ENCODE results near the gene SMG1.
"Not testable (repeated sequence)": the region's sequence is repeated elsewhere in the genome, so short reads cannot be mapped to it uniquely, and the experiment has no call there.

DNA sequence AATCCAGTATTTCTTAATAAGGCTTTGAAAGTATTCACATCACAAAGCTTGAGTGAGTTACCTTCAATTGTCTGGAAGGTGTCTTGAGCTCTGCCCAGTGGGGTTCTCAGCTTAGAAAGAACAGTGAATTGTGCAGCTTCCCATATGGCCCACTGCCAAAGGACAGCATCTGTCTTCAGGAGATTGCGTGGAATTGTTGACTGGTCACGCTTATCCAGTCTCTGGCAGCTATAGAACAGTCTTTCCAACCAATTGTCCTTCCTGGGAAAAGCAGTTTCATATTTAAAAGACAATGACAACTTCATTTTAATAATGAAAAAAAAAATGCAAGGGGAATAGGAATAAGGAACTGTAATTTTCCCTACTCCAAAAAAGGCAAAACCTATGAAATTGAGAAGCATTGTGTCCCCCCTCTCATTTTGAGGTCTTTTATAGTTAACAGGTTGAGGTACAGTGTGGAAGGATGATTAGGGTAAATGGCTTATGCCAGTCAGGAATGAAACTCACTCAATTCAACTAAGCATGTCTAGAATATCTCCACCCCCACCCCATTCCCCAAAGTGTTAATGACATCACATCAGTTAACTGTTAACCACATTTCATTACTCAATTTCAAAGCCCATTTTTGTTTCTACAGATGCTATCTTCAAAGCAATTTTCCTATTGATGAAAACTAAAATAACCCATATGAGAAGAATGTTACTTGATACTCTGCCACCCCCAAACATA is 57.0 kb downstream of the SMG1 start:
- TF ChIP-seq, protein P1, sequence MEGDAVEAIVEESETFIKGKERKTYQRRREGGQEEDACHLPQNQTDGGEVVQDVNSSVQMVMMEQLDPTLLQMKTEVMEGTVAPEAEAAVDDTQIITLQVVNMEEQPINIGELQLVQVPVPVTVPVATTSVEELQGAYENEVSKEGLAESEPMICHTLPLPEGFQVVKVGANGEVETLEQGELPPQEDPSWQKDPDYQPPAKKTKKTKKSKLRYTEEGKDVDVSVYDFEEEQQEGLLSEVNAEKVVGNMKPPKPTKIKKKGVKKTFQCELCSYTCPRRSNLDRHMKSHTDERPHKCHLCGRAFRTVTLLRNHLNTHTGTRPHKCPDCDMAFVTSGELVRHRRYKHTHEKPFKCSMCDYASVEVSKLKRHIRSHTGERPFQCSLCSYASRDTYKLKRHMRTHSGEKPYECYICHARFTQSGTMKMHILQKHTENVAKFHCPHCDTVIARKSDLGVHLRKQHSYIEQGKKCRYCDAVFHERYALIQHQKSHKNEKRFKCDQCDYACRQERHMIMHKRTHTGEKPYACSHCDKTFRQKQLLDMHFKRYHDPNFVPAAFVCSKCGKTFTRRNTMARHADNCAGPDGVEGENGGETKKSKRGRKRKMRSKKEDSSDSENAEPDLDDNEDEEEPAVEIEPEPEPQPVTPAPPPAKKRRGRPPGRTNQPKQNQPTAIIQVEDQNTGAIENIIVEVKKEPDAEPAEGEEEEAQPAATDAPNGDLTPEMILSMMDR (IDR thresholded peaks at IDR 0.05 in 4 of 5, conservative IDR thresholded peaks at IDR 0.05 in 1 of 5): not testable (repeated sequence)
- not testable (repeated sequence) for TF ChIP-seq POLR2A (IDR thresholded peaks at IDR 0.05)
